Measurements from ENCODE around the gene CFAP74. TPM values are rescaled to one million over a fixed set of nuclear protein-coding genes. Genes with fewer than 3 reads are reported as not detected.
A peak's percentile ranks its signal among the peaks of the same experiment; 100 is the strongest.

CFAP74 gene
- total and polyA plus RNA-seq, 9 of the 15 experiments (the other 6 are each of a cell fraction or from before 2014, with no cell fraction given), result 0.03 to 0.15 (median 0.05) TPM; not detected in 6

GRCh38 chr1:1906185-1907097 is 97.1 kb downstream of the CFAP74 start (continued):
- TF ChIP-seq, protein P1, sequence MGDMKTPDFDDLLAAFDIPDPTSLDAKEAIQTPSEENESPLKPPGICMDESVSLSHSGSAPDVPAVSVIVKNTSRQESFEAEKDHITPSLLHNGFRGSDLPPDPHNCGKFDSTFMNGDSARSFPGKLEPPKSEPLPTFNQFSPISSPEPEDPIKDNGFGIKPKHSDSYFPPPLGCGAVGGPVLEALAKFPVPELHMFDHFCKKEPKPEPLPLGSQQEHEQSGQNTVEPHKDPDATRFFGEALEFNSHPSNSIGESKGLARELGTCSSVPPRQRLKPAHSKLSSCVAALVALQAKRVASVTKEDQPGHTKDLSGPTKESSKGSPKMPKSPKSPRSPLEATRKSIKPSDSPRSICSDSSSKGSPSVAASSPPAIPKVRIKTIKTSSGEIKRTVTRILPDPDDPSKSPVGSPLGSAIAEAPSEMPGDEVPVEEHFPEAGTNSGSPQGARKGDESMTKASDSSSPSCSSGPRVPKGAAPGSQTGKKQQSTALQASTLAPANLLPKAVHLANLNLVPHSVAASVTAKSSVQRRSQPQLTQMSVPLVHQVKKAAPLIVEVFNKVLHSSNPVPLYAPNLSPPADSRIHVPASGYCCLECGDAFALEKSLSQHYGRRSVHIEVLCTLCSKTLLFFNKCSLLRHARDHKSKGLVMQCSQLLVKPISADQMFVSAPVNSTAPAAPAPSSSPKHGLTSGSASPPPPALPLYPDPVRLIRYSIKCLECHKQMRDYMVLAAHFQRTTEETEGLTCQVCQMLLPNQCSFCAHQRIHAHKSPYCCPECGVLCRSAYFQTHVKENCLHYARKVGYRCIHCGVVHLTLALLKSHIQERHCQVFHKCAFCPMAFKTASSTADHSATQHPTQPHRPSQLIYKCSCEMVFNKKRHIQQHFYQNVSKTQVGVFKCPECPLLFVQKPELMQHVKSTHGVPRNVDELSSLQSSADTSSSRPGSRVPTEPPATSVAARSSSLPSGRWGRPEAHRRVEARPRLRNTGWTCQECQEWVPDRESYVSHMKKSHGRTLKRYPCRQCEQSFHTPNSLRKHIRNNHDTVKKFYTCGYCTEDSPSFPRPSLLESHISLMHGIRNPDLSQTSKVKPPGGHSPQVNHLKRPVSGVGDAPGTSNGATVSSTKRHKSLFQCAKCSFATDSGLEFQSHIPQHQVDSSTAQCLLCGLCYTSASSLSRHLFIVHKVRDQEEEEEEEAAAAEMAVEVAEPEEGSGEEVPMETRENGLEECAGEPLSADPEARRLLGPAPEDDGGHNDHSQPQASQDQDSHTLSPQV (IDR thresholded peaks at IDR 0.05), result no peak; the same call in 1 of the 2 replicates
- TF ChIP-seq XRCC5 (IDR thresholded peaks at IDR 0.05; ENCODE audit: low read depth, low read length) (peak; percentile 88; the same call in 1 of the 2 replicates), TEAD2 (tag; IDR thresholded peaks at IDR 0.05) (no peak), RAD21 (CRISPR knock-in tag; conservative IDR thresholded peaks at IDR 0.05 in 1 of 2, IDR thresholded peaks at IDR 0.05 in 1 of 2) (peak; percentile 96 to 99), HDGF (IDR thresholded peaks at IDR 0.05) (peak; percentile 96; the same call in 1 of the 2 replicates), MAX (CRISPR knock-in tag; IDR thresholded peaks at IDR 0.05) (peak; percentile 85), RBM25 (IDR thresholded peaks at IDR 0.05; ENCODE audit: low read depth, low read length, severe bottlenecking) (no peak), SMC3 (conservative IDR thresholded peaks at IDR 0.05; ENCODE audit: insufficient read depth, low read depth, low read length) (peak; percentile 96), POLR2B (IDR thresholded peaks at IDR 0.05; ENCODE audit: low read depth, partially characterized antibody) (no peak), HCFC1 (IDR thresholded peaks at IDR 0.05; ENCODE audit: low read depth, low read length) (peak; percentile 58), HSF4 (CRISPR knock-in tag; IDR thresholded peaks at IDR 0.05; ENCODE audit: borderline replicate concordance) (no peak), HDAC1 (IDR thresholded peaks at IDR 0.05) (peak in 1 of 2 experiments; percentile 24; a peak in 1 of 4 replicates), ARID2 (IDR thresholded peaks at IDR 0.05) (peak; percentile 87), SETDB1 (IDR thresholded peaks at IDR 0.05; ENCODE audit: low read length) (no peak), HIVEP1 (CRISPR knock-in tag; IDR thresholded peaks at IDR 0.05) (no peak), ETV1 (tag; conservative IDR thresholded peaks at IDR 0.05; ENCODE audit: low read depth) (no peak), SRSF1 (IDR thresholded peaks at IDR 0.05; ENCODE audit: low read depth, low read length) (no peak), TGIF2 (CRISPR knock-in tag; IDR thresholded peaks at IDR 0.05) (no peak), POLR2AphosphoS2 (IDR thresholded peaks at IDR 0.05; ENCODE audit: low read length) (peak; percentile 80; the same call in 1 of the 2 replicates), MTA3 (IDR thresholded peaks at IDR 0.05; ENCODE audit: borderline replicate concordance) (0 out of 2 replicates have a peak, but pooled peaks have one; percentile 36), SMARCB1 (IDR thresholded peaks at IDR 0.05; ENCODE audit: insufficient read length, low read depth) (no peak), CBX1 (IDR thresholded peaks at IDR 0.05; ENCODE audit: low read depth) (no peak), SMARCC2 (IDR thresholded peaks at IDR 0.05; ENCODE audit: low read depth) (no peak)
- TF ChIP-seq, protein P2, sequence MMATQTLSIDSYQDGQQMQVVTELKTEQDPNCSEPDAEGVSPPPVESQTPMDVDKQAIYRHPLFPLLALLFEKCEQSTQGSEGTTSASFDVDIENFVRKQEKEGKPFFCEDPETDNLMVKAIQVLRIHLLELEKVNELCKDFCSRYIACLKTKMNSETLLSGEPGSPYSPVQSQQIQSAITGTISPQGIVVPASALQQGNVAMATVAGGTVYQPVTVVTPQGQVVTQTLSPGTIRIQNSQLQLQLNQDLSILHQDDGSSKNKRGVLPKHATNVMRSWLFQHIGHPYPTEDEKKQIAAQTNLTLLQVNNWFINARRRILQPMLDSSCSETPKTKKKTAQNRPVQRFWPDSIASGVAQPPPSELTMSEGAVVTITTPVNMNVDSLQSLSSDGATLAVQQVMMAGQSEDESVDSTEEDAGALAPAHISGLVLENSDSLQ (IDR thresholded peaks at IDR 0.05), result peak; percentile 85
